SK-N-SH treated with all-trans-retinoic acid at 6 μM for 48 hours (cell line): ENCODE results near the gene KIF21B.

Experiments used
- ATAC-seq: fragments of 200-7000 bp; cut with Tn5 transposase; 3 replicates; pipeline ENCODE4 v1.9.1; 2020; ENCODE audit warnings: mild to moderate bottlenecking, moderate library complexity
- ARNTL ChIP-seq: fragments of 450-650 bp; formaldehyde crosslinking; IDR thresholded peaks from 2 replicates; pipeline ENCODE4 v1.5.0; 2020; ENCODE audit warnings: low read depth, mild to moderate bottlenecking, moderate library complexity, borderline replicate concordance
- BACH2 ChIP-seq: fragments of 250-450 bp; sonication (Bioruptor Pico); IDR thresholded peaks from 2 replicates; pipeline ENCODE4 v1.9.0; 2021; ENCODE audit warnings: mild to moderate bottlenecking, borderline replicate concordance
- ESRRG ChIP-seq: fragments of 250-450 bp; sonication (Bioruptor Pico); IDR thresholded peaks from 2 replicates; pipeline ENCODE4 v1.6.1; 2021; ENCODE audit warnings: mild to moderate bottlenecking
- GLIS3 ChIP-seq: fragments of 250-450 bp; sonication (Bioruptor Pico); IDR thresholded peaks from 2 replicates; pipeline ENCODE4 v1.5.0; 2020; ENCODE audit warnings: mild to moderate bottlenecking, moderate library complexity
- ISL1 ChIP-seq: fragments of 250-450 bp; sonication (Bioruptor Pico); IDR thresholded peaks from 2 replicates; pipeline ENCODE4 v2.1.2; 2022; ENCODE audit warnings: mild to moderate bottlenecking, moderate library complexity
- OSR1 ChIP-seq: fragments of 250-450 bp; sonication (Bioruptor Pico); IDR thresholded peaks from 2 replicates; pipeline ENCODE4 v1.8.0; 2022; ENCODE audit warnings: moderate library complexity, mild to moderate bottlenecking, inconsistent platforms
- PPARA ChIP-seq: fragments of 250-450 bp; sonication (Bioruptor Pico); IDR thresholded peaks from 2 replicates; pipeline ENCODE4 v1.5.0; 2020; ENCODE audit warnings: mild to moderate bottlenecking, borderline replicate concordance
- RARB ChIP-seq: fragments of 250-450 bp; sonication (Bioruptor Pico); IDR thresholded peaks from 2 replicates; pipeline ENCODE4 v1.8.0; 2021; ENCODE audit warnings: mild to moderate bottlenecking, moderate library complexity
- SNAI2 ChIP-seq: fragments of 250-450 bp; sonication (Bioruptor Pico); IDR thresholded peaks from 2 replicates; pipeline ENCODE4 v1.5.0; 2020; ENCODE audit warnings: mild to moderate bottlenecking, moderate library complexity
- TOX ChIP-seq: fragments of 250-450 bp; sonication (Bioruptor Pico); IDR thresholded peaks from 2 replicates; pipeline ENCODE4 v1.8.0; 2021; ENCODE audit warnings: mild to moderate bottlenecking, moderate library complexity, borderline replicate concordance
- ZC3H10 ChIP-seq: fragments of 250-450 bp; sonication (Bioruptor Pico); IDR thresholded peaks from 2 replicates; pipeline ENCODE4 v1.5.1; 2021; ENCODE audit warnings: mild to moderate bottlenecking, moderate library complexity
- ZFP3 ChIP-seq: fragments of 250-450 bp; sonication (Bioruptor Pico); IDR thresholded peaks from 2 replicates; pipeline ENCODE4 v1.5.0; 2020; ENCODE audit warnings: mild to moderate bottlenecking, moderate library complexity
- ZFP30 ChIP-seq: fragments of 450-650 bp; formaldehyde crosslinking; IDR thresholded peaks from 2 replicates; pipeline ENCODE4 v1.5.0; 2022; ENCODE audit warnings: mild to moderate bottlenecking, moderate library complexity
- ZNF565 ChIP-seq: fragments of 450-650 bp; formaldehyde crosslinking; conservative IDR thresholded peaks from 2 replicates; pipeline ENCODE4 v1.5.0; 2020; ENCODE audit warnings: low read depth, mild to moderate bottlenecking, moderate library complexity
- ZNF70 ChIP-seq: fragments of 450-650 bp; formaldehyde crosslinking; IDR thresholded peaks from 2 replicates; pipeline ENCODE4 v1.5.0; 2020; ENCODE audit warnings: mild to moderate bottlenecking, moderate library complexity
- ZNF8 ChIP-seq: fragments of 450-650 bp; formaldehyde crosslinking; IDR thresholded peaks from 2 replicates; pipeline ENCODE4 v1.5.0; 2020; ENCODE audit warnings: mild to moderate bottlenecking, moderate library complexity
- TF ChIP-seq, protein P1 (sequence below): fragments of 250-450 bp; sonication (Bioruptor Pico); IDR thresholded peaks from 2 replicates; pipeline ENCODE4 v1.5.1; 2021; ENCODE audit warnings: mild to moderate bottlenecking, moderate library complexity
- TF ChIP-seq, protein P2 (sequence below): fragments of 250-450 bp; sonication (Bioruptor Pico); IDR thresholded peaks from 2 replicates; pipeline ENCODE4 v1.5.1; 2020; ENCODE audit warnings: low read depth, mild to moderate bottlenecking, moderate library complexity
- TF ChIP-seq, protein P3 (sequence below): fragments of 250-450 bp; sonication (Bioruptor Pico); IDR thresholded peaks from 2 replicates; pipeline ENCODE4 v1.8.0; 2021; ENCODE audit warnings: low read depth, mild to moderate bottlenecking, moderate library complexity, borderline replicate concordance
- TF ChIP-seq, protein P4 (sequence below): fragments of 250-450 bp; sonication (Bioruptor Pico); IDR thresholded peaks from 2 replicates; pipeline ENCODE4 v1.5.0; 2020; ENCODE audit warnings: mild to moderate bottlenecking, moderate library complexity

Gene KIF21B

DNA sequence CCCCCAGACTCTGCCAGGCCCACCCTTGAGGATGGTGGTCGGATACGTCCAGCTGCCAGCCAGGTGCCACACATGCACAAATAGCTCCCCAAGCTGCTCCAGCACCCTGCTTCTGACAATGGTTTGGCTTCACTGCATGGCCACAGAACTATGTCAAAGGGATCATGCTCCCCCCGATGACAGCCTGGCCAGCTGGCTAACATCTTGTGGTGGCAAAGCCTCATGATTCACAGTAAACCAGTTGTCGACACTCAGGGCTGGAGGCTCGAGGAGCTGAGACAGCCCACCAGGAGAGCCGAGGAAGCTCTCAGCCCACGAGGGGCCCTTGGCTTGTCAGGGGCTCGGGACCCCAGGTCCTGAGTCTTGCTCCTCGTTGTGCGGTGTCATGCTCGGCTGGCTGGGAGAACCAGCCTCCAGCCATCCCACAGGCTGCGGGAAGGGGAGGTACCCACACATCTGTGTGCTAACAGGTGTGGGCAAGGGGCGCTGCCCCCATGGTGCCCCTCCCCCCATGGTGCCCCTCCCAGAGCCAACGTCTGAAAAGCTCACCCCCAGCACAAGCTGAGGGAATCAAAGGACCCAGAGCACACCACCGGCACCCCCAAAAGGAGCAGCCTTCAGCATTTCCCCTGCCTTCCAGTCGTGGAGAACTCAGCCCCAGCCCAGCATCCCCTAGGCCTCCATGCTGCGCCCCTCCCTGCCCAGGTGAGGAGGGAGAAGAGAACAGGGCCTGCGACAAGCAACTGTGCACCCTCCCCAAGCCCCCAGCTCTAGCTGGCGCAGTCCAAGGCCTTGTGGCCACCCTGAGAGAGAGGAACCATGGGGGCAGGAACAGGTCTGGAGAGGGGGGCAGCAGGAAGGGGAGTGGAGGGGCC, 41.2 kb downstream of the KIF21B start (continued):
- TF ChIP-seq ZFP30 = no peak

DNA sequence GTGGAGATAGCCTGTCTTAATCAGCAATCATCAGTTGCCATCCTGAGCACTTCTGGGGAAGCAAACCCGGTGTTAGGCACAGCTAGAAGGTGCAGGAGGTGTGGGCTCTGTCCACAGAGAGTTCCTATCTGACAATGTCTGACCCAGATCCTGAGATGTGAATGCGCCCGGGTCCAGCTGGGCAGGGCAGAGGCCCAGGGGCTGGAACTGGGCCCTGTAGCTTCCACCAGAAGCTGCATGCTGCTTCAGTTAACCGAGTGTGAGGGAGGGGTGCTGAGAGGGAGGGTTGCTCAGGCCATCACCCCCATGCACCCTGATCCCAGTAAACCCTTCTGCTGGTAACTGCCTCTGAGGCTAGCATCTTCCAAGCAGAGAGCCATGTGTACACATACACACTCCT, 42.2 kb downstream of the KIF21B start:
- ATAC-seq = no peak

DNA sequence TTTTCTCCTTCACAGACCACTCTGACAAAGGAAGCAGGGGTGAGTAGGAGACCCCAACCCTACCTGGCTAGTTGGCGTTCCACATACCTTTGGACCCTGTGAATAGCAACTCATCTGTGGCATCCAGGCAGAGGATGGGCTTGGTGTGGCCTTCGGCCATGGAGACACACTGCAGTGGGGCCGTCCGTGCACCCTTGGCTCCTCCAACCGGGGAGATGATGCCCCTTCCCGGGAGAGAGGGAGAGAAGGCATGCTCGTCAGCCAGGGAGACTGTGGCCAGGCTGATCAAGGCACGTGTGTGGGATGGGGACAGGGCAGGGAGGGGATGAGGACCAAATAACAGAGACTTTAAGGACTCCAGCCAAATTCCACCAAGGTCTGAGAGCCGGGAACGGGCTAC, 42.6 kb downstream of the KIF21B start:
- ATAC-seq = no peak
- TF ChIP-seq TOX (CRISPR knock-in tag) (no peak), ISL1 (CRISPR knock-in tag) (no peak)

More for the DNA sequence above, 42.2 kb downstream of the KIF21B start:
- TF ChIP-seq TOX (CRISPR knock-in tag) (no peak), ZNF8 (no peak), ARNTL (CRISPR knock-in tag) (no peak), SNAI2 (CRISPR knock-in tag) (no peak)

DNA sequence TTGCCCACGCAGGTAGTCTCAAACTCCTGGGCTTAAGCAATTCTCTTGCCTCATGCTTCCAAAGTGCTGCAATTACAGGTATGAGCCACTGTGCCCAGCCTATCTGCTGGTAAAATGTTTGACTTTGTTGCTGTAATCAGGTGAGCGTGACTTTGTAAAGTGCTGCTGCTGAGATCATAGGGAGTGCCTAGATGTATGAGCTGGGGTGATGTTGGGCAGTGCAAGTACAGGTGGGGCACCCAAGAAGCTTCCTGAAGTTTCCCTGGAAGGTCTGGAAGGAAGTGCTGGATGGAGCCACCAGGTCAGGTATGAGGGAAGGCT, 43.1 kb downstream of the KIF21B start:
- ATAC-seq = no peak
- TF ChIP-seq, protein P1, sequence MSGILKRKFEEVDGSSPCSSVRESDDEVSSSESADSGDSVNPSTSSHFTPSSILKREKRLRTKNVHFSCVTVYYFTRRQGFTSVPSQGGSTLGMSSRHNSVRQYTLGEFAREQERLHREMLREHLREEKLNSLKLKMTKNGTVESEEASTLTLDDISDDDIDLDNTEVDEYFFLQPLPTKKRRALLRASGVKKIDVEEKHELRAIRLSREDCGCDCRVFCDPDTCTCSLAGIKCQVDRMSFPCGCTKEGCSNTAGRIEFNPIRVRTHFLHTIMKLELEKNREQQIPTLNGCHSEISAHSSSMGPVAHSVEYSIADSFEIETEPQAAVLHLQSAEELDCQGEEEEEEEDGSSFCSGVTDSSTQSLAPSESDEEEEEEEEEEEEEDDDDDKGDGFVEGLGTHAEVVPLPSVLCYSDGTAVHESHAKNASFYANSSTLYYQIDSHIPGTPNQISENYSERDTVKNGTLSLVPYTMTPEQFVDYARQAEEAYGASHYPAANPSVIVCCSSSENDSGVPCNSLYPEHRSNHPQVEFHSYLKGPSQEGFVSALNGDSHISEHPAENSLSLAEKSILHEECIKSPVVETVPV (CRISPR knock-in tag) = no peak
- TF ChIP-seq PPARA (CRISPR knock-in tag) = no peak
- TF ChIP-seq ZNF70 (CRISPR knock-in tag) = no peak
- no peak for TF ChIP-seq ZNF565 (CRISPR knock-in tag)
- TF ChIP-seq BACH2 = no peak
- TF ChIP-seq, protein P2, sequence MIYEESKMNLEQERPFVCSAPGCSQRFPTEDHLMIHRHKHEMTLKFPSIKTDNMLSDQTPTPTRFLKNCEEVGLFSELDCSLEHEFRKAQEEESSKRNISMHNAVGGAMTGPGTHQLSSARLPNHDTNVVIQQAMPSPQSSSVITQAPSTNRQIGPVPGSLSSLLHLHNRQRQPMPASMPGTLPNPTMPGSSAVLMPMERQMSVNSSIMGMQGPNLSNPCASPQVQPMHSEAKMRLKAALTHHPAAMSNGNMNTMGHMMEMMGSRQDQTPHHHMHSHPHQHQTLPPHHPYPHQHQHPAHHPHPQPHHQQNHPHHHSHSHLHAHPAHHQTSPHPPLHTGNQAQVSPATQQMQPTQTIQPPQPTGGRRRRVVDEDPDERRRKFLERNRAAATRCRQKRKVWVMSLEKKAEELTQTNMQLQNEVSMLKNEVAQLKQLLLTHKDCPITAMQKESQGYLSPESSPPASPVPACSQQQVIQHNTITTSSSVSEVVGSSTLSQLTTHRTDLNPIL (CRISPR knock-in tag) = no peak
- TF ChIP-seq ZNF8 = no peak
- TF ChIP-seq, protein P3, sequence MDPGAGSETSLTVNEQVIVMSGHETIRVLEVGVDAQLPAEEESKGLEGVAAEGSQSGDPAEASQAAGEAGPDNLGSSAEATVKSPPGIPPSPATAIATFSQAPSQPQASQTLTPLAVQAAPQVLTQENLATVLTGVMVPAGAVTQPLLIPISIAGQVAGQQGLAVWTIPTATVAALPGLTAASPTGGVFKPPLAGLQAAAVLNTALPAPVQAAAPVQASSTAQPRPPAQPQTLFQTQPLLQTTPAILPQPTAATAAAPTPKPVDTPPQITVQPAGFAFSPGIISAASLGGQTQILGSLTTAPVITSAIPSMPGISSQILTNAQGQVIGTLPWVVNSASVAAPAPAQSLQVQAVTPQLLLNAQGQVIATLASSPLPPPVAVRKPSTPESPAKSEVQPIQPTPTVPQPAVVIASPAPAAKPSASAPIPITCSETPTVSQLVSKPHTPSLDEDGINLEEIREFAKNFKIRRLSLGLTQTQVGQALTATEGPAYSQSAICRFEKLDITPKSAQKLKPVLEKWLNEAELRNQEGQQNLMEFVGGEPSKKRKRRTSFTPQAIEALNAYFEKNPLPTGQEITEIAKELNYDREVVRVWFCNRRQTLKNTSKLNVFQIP (CRISPR knock-in tag) = no peak
- no peak for TF ChIP-seq OSR1 (CRISPR knock-in tag)

DNA sequence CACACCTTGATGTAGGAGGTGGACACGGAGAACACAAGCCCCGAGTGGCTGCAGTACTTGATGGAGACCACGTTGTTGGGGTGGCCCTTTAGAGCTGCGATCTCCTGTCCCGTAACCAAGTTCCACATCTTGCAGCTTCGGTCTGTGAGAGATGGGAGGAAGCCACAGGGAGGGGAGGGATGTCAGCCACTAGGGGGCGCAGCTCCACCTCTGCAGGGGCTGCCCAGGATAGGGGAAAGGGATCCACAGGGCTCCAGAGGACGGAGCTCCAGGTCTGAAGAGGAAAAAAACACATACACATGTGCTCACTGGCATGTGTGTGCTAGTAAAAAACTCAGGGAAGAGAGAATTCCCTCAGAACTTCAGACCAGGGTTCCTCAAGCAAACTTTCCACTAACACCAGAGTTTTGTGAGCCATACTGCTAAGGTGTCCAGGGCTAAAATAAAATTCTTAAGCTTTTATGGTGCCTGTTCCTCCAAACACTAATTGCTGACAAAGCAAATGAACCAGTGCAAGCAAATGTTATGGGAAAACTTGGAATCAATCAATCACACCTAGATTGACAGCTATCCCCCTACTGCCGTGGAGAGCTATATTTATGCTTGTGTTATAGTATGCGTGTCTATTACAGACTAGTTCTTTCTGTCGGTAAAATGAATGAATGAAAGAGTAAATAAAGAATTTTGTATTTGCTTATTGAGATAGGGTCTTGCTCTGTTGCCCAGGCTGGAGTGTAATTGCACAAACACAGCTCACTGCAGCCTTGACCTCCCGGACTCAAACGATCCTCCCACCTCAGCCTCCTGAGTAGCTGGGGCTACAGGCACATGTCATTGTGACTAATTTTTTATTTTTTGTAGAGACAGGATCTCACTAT, 43.7 kb downstream of the KIF21B start:
- TF ChIP-seq ZFP3 (no peak), ISL1 (CRISPR knock-in tag) (no peak), TOX (CRISPR knock-in tag) (no peak), ZNF565 (CRISPR knock-in tag) (no peak), ZC3H10 (CRISPR knock-in tag) (no peak), ARNTL (CRISPR knock-in tag) (no peak), PPARA (CRISPR knock-in tag) (no peak), BACH2 (no peak), GLIS3 (CRISPR knock-in tag) (no peak), ESRRG (CRISPR knock-in tag) (no peak), ZNF8 (no peak), ZNF70 (CRISPR knock-in tag) (no peak), RARB (CRISPR knock-in tag) (no peak), OSR1 (CRISPR knock-in tag) (no peak), ZFP30 (no peak)
- TF ChIP-seq, protein P3 (CRISPR knock-in tag) = no peak
- TF ChIP-seq, protein P4, sequence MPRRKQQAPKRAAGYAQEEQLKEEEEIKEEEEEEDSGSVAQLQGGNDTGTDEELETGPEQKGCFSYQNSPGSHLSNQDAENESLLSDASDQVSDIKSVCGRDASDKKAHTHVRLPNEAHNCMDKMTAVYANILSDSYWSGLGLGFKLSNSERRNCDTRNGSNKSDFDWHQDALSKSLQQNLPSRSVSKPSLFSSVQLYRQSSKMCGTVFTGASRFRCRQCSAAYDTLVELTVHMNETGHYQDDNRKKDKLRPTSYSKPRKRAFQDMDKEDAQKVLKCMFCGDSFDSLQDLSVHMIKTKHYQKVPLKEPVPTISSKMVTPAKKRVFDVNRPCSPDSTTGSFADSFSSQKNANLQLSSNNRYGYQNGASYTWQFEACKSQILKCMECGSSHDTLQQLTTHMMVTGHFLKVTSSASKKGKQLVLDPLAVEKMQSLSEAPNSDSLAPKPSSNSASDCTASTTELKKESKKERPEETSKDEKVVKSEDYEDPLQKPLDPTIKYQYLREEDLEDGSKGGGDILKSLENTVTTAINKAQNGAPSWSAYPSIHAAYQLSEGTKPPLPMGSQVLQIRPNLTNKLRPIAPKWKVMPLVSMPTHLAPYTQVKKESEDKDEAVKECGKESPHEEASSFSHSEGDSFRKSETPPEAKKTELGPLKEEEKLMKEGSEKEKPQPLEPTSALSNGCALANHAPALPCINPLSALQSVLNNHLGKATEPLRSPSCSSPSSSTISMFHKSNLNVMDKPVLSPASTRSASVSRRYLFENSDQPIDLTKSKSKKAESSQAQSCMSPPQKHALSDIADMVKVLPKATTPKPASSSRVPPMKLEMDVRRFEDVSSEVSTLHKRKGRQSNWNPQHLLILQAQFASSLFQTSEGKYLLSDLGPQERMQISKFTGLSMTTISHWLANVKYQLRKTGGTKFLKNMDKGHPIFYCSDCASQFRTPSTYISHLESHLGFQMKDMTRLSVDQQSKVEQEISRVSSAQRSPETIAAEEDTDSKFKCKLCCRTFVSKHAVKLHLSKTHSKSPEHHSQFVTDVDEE (CRISPR knock-in tag) = no peak
- TF ChIP-seq, protein P2 (CRISPR knock-in tag) = no peak
- TF ChIP-seq, all 23 proteins: peak for 0
- peak; percentile 55 for ATAC-seq
